Ammon's horn (tissue), 1 donor: ENCODE results near the gene NOC2L.
A peak's percentile ranks its signal among the peaks of the same experiment; 100 is the strongest.

Experiments
- DNase-seq: peaks from one replicate; pipeline ENCODE4 v3.0.0-alpha.2; 2016; ENCODE audit warnings: low spot score

NOC2L gene

GRCh38 chr1:929712-930632 is 29.1 kb downstream of the NOC2L start:
- DNase-seq: no peak

GRCh38 chr1:928825-929661 is 30.0 kb downstream of the NOC2L start:
- DNase-seq: no peak

- no peak for DNase-seq
Observed at GRCh38 chr1:927748-928147, 31.3 kb downstream of the NOC2L start.

GRCh38 chr1:927234-927633 is 31.8 kb downstream of the NOC2L start:
- no peak for DNase-seq

GRCh38 chr1:925561-926421 is 33.3 kb downstream of the NOC2L start:
- no peak for DNase-seq

GRCh38 chr1:924656-925560 is 34.1 kb downstream of the NOC2L start:
- DNase-seq: no peak

GRCh38 chr1:923991-924655 is 34.9 kb downstream of the NOC2L start:
- no peak for DNase-seq

- peak; percentile 67 for DNase-seq
Observed at GRCh38 chr1:923131-923990, 35.7 kb downstream of the NOC2L start, which contains the start of gene SAMD11. TSS of gene SAMD11 (plus strand) at chr1:923923. CDS start at chr1:924432, 509 bp downstream.

- peak; percentile 69 for DNase-seq
Observed at GRCh38 chr1:921011-921837, 37.8 kb downstream of the NOC2L start.

- DNase-seq: no peak
Observed at GRCh38 chr1:920521-920920, 38.5 kb downstream of the NOC2L start.

GRCh38 chr1:920010-920409 is 39.0 kb downstream of the NOC2L start:
- no peak for DNase-seq

GRCh38 chr1:919271-919872 is 39.7 kb downstream of the NOC2L start:
- no peak for DNase-seq

- no peak for DNase-seq
Observed at GRCh38 chr1:918843-919242, 40.2 kb downstream of the NOC2L start.

- no peak for DNase-seq
Observed at GRCh38 chr1:918353-918752, 40.7 kb downstream of the NOC2L start.

GRCh38 chr1:917466-918091 is 41.5 kb downstream of the NOC2L start:
- DNase-seq: no peak

GRCh38 chr1:917076-917459 is 42.0 kb downstream of the NOC2L start:
- no peak for DNase-seq
